ENCODE measurements around the gene TIMM13.

TIMM13 gene

DNA sequence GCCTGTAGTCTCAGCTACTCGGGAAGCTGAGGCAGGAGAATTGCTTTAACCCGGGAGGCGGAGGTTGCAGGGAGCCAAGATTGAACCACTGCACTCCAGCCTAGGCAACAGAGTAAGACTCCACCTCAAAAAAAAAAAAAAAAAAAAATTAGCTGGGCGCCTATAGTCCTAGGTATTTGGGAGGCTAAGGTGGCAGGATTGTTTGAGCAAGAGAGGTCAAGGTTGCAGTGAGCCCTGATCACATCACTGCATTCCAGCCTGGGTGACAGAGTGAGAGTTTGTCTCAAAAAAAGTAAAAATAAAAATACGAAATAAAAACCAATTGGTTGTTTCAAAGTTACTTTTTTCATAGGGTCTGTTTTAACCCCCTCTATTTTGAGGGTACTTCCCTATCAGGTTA lies 30.7 kb upstream of the TIMM13 start:
- Histone ChIP-seq H3K27ac (no peak overlapping the region), H3K9me3 (replicated peaks in 1 of 11) (no peaks in the 10 kb centered on the region), H3K4me1 (peaks cover 38 to 77% (median 67%) of the 10 kb centered on the region in 10 experiments), H3K36me3 (peaks cover 0 to 15% (median 2%) of the 10 kb centered on the region in 11 experiments; a peak in 8 of 22 replicates), H3K9ac (no peak overlapping the region), H3K27me3 (no peaks in the 10 kb centered on the region), H3K4me2 (peak overlapping the region in 1 of 11 experiments; percentile 100; a peak in 1 of 22 replicates), H3K4me3 (no peak overlapping the region), H4K20me1 (peaks cover 3 to 34% (median 32%) of the 10 kb centered on the region in 11 experiments; a peak in 20 of 22 replicates)
- TF ChIP-seq Cebpa-rat (IDR thresholded peaks at IDR 0.05): no peak

DNA sequence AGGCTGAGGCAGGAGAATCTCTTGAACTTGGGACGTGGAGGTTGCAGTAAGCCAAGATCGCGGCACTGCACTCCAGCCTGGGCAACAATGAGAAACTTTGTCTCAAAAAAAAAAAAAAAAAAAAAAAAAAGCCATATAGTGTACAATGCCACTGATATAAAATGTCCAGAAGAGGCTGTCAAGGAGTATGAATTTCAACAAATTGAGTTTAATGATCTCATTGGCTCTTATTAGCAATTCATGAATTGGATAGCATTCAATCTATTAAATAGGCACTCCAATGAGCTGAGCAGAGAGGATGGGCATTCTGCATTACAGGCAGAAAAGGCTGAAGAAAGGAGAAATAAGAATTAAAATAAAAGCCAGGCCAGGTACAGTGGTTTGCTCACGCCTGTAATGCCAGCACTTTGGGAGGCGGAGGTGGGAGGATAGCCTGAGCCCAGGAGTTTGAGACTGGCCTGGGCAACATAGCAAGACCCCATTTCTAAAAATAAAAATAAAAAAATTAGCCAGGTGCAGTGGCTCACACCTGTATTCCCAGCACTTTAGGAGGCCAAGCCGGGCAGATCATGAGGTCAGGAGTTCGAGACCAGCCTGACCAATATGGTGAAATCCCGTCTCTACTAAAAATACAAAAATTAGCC lies 30.1 kb upstream of the TIMM13 start:
- Histone ChIP-seq H3K27me3 (no peaks in the 10 kb centered on the region), H3K4me1 (peaks cover 38 to 77% (median 67%) of the 10 kb centered on the region in 10 experiments), H3K9ac (peak overlapping the region; percentile 88 to 99 (median 95); a peak in 20 of 22 replicates), H3K4me2 (peak overlapping the region; percentile 61 to 100 (median 97)), H3K9me3 (replicated peaks in 1 of 11) (no peaks in the 10 kb centered on the region), H3K27ac (peak overlapping the region in 10 of 11 experiments; percentile 68 to 97 (median 92); a peak in 20 of 22 replicates), H3K4me3 (peak overlapping the region; percentile 96 to 100 (median 100); a peak in 19 of 20 replicates), H4K20me1 (peaks cover 3 to 39% (median 37%) of the 10 kb centered on the region in 11 experiments; a peak in 20 of 22 replicates), H3K36me3 (peaks cover 0 to 17% (median 7%) of the 10 kb centered on the region in 11 experiments; a peak in 9 of 22 replicates)
- no peak for TF ChIP-seq Cebpa-rat (IDR thresholded peaks at IDR 0.05)

DNA sequence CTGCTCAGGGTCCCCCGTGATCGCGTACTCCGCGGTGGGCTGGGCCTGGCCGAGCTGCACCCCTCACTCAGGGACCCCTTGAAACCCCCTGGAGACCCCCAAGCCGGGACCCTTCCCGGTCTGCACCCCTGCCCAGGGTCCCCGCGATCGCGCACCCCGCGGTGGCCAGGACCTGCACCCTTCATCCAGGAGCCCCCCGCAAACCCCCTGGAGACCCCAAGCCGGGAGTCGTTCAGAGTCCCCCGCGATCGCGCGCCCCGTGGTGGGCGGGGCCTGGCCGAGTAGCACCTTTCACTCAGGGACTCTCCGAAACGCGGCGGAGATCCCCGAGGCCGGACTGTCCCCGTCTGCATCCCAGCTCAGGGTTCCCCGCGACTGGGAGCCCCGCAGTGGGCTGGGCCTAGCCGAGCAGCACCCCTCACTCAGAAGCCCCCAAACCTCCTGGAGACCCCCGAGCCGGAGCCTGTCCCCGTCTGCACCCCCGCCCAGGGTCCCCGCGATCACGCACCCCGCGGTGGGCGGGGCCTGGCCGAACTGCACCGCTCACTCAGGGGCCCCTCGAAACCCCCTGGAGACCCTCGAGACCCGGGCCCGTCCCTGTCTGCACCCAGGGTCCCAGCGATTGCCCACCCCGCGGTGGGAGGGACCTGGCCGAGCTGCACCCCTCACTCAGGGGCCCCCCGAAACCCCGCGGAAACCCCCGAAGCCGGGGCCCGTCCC lies 28.6 kb upstream of the TIMM13 start:
- Histone ChIP-seq H3K9ac (peak overlapping the region; percentile 88 to 99 (median 95)), H3K27ac (peak overlapping the region; percentile 27 to 97 (median 92); a peak in 21 of 22 replicates), H3K4me2 (peak overlapping the region; percentile 97 to 100 (median 100)), H3K4me1 (peaks cover 27 to 74% (median 57%) of the 10 kb centered on the region in 10 experiments), H3K4me3 (peak overlapping the region; percentile 96 to 100 (median 100)), H3K27me3 (no peaks in the 10 kb centered on the region), H4K20me1 (peaks cover 3 to 54% (median 52%) of the 10 kb centered on the region in 11 experiments; a peak in 20 of 22 replicates), H3K9me3 (replicated peaks in 1 of 11) (no peaks in the 10 kb centered on the region), H3K36me3 (peaks cover 0 to 32% (median 16%) of the 10 kb centered on the region in 11 experiments; a peak in 18 of 22 replicates)
- no peak for TF ChIP-seq Cebpa-rat (IDR thresholded peaks at IDR 0.05)

DNA sequence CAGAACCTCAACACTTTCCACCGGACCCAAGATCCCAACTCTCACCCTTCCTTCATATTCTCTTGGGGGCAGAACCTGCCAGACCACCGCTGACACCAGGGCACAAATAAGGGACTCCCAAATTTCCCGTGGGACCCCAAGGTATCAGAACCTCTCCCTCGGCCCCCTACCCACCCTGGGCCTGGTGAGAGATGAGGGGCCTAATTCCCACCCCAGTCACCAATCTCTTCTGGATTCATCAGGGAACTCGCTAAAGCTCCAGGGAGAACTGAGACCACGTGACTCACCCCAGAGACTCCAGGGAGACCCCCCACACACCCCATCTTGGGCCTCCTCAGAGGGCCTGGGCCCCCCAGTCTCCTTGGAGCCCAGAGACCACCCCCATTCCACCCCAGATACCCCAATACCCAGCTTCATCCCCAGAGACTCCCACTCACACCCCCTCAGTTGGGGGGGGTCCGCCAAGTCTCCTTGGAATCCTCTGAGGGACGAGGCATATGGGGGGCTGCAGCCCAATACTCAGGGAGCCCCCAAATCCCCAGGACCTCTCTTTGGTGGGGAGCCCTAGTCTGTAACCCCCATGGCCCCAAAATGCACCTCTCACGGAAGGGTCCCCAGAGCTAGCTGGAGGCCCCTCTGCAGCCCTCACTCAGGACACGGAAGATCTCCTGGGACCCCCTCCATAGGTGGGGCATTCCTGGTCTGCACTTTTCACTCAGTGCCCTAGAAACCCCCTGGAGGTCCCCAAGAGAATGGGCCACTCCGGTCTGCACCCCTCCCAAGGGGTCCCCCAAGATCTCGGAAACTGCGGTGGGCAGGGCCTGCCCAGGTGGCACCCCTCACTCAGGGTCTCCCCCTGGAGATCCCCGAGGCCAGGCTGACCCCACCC lies 27.8 kb upstream of the TIMM13 start:
- H3K27me3 ChIP-seq: no peaks in the 10 kb centered on the region
- H3K36me3 ChIP-seq: peaks cover 0 to 40% (median 24%) of the 10 kb centered on the region in 11 experiments; a peak in 20 of 22 replicates
- TF ChIP-seq Cebpa-rat (IDR thresholded peaks at IDR 0.05): no peak
- H3K27ac ChIP-seq: peak overlapping the region; percentile 27 to 97 (median 92); a peak in 21 of 22 replicates
- peaks cover 3 to 62% (median 60%) of the 10 kb centered on the region in 11 experiments; a peak in 20 of 22 replicates for H4K20me1 ChIP-seq
- H3K4me1 ChIP-seq: peaks cover 24 to 66% (median 52%) of the 10 kb centered on the region in 10 experiments
- H3K4me2 ChIP-seq: peak overlapping the region; percentile 97 to 100 (median 100)
- H3K9me3 ChIP-seq (replicated peaks in 1 of 11): no peaks in the 10 kb centered on the region
- H3K9ac ChIP-seq: peak overlapping the region; percentile 88 to 99 (median 95)
- peak overlapping the region; percentile 96 to 100 (median 100) for H3K4me3 ChIP-seq

DNA sequence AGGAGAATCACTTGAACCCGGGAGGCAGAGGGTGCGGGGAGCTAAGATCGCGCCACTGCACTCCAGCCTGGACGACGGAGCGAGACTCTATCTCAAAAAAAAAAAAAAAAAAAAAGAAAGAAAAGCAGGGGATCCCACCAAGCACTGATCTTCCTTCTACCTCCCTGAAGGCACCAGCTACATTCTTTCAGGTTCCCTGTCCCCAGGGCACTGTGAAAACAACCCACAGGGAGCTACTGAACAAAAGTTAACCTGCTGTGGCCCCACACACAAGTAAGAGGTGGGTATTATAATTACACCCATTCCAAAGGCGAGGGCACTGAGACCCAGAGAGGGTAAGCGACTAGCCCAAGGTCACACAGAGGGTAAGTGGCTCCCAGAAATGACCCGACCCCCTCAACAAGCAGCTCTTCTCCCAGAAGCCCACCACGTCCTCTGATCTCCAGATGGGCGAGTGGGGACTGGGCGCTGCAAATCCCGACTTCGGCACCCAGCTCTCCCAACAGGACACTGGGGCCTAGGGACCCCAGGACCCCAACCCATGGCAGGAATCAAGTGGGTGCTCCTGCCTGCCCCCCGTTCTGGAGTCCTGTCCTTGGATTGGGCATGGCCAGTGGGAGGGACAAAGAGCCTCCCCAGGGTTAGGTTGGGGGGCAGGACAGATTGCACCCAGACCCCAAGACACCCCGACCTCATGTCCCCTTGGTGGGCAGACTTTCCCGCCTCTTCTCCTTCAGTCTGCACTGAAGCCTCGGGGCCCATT lies 27.0 kb upstream of the TIMM13 start:
- H3K9me3 ChIP-seq (replicated peaks in 1 of 11): no peaks in the 10 kb centered on the region
- H3K4me2 ChIP-seq: peak overlapping the region; percentile 97 to 100 (median 100)
- peak overlapping the region; percentile 88 to 99 (median 95); a peak in 16 of 22 replicates for H3K9ac ChIP-seq
- peak overlapping the region in 7 of 11 experiments; percentile 15 to 97 (median 93); a peak in 12 of 22 replicates for H3K27ac ChIP-seq
- H3K36me3 ChIP-seq: peaks cover 0 to 48% (median 30%) of the 10 kb centered on the region in 11 experiments; a peak in 20 of 22 replicates
- H3K4me1 ChIP-seq: peaks cover 24 to 62% (median 51%) of the 10 kb centered on the region in 10 experiments
- peaks cover 3 to 71% (median 69%) of the 10 kb centered on the region in 11 experiments; a peak in 20 of 22 replicates for H4K20me1 ChIP-seq
- no peak for TF ChIP-seq Cebpa-rat (IDR thresholded peaks at IDR 0.05)
- no peaks in the 10 kb centered on the region for H3K27me3 ChIP-seq
- H3K4me3 ChIP-seq: peak overlapping the region in 8 of 10 experiments; percentile 100; a peak in 13 of 20 replicates

DNA sequence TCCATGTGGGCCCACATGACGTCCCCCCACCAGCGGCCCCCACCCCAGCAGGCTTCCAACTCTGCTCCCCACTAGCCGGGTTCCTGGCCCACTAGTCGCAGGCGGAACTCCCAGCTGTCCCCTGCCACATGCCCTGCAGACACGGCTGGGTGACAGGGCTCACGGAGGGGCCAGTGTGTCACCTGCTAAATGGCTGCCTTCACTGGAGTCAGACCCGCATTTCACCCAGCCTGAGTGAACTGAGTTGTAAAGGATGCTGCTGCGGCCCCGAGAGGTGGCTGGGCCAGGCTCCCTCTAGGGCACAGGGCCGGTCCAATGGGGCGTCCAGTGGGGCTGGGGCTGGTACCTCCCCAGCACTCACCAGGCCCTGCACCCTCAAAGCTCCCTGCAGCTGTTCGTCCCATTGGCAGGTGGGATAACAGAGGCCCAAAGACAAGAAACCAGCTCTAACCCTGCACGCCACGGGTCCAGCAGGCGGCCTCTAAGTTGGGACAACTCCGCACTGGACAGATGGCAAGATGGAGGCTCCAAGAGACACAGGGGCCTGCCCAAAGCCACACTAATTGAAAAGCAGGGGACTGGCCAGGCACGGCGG lies 26.1 kb upstream of the TIMM13 start:
- H3K4me1 ChIP-seq: peaks cover 32 to 70% (median 58%) of the 10 kb centered on the region in 10 experiments
- TF ChIP-seq Cebpa-rat (IDR thresholded peaks at IDR 0.05): no peak
- H3K27me3 ChIP-seq: no peaks in the 10 kb centered on the region
- H4K20me1 ChIP-seq: peaks cover 3 to 79% (median 77%) of the 10 kb centered on the region in 11 experiments; a peak in 21 of 22 replicates
- peak overlapping the region in 3 of 11 experiments; percentile 2 to 93 (median 7); a peak in 1 of 22 replicates for H3K27ac ChIP-seq
- H3K4me2 ChIP-seq: peak overlapping the region in 10 of 11 experiments; percentile 97 to 100 (median 100); a peak in 17 of 22 replicates
- no peaks in the 10 kb centered on the region for H3K9me3 ChIP-seq (replicated peaks in 1 of 11)
- no peak overlapping the region for H3K4me3 ChIP-seq
- peaks cover 0 to 57% (median 36%) of the 10 kb centered on the region in 11 experiments; a peak in 20 of 22 replicates for H3K36me3 ChIP-seq
- H3K9ac ChIP-seq: peak overlapping the region in 6 of 11 experiments; percentile 95 to 99 (median 97); a peak in 10 of 22 replicates

DNA sequence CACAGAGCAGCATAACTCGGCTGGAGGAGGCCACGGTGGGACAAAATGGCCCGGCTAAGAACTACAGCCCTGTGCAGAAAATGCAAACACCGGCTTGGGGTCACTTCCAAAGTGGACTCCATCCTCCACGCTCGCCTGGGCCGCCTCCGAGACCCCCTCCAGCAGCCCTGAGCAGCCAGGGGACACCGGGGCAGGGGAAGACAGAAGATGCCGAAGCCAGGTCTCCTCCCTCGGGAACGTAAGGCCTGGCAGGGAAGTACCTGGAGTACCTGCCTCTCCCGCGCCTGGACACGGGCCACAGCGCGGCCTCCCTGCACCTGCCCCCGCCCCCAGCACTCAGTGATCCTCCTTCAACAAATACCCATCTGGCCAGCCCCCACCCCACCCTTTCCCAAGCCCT lies 24.4 kb upstream of the TIMM13 start:
- H3K36me3 ChIP-seq: peaks cover 0 to 59% (median 36%) of the 10 kb centered on the region in 11 experiments; a peak in 20 of 22 replicates
- H4K20me1 ChIP-seq: peaks cover 14 to 97% (median 95%) of the 10 kb centered on the region in 11 experiments; a peak in 21 of 22 replicates
- H3K27me3 ChIP-seq: no peaks in the 10 kb centered on the region
- no peaks in the 10 kb centered on the region for H3K9me3 ChIP-seq (replicated peaks in 1 of 11)
- no peak overlapping the region for H3K9ac ChIP-seq
- H3K4me2 ChIP-seq: no peak overlapping the region; a peak in 1 of 22 replicates
- H3K27ac ChIP-seq: no peak overlapping the region; a peak in 1 of 22 replicates
- H3K4me3 ChIP-seq: no peak overlapping the region
- TF ChIP-seq Cebpa-rat (IDR thresholded peaks at IDR 0.05): no peak
- peaks cover 41 to 80% (median 69%) of the 10 kb centered on the region in 10 experiments for H3K4me1 ChIP-seq
